GM12873 (cell line): ENCODE measurements around the gene ARPC1A.

Experiments
- TF ChIP-seq, protein P1 (sequence below): IDR thresholded peaks from 2 replicates; pipeline ENCODE4 v1.5.1; 2012; ENCODE audit warnings: low read depth, mild to moderate bottlenecking, moderate library complexity, low read length, control low read depth; ENCODE audit not compliant: insufficient read depth; ENCODE audit errors: missing control alignments

ARPC1A gene

GRCh38 chr7:99392046-99392445 lies 66.3 kb downstream of the ARPC1A start:
- TF ChIP-seq, protein P1, sequence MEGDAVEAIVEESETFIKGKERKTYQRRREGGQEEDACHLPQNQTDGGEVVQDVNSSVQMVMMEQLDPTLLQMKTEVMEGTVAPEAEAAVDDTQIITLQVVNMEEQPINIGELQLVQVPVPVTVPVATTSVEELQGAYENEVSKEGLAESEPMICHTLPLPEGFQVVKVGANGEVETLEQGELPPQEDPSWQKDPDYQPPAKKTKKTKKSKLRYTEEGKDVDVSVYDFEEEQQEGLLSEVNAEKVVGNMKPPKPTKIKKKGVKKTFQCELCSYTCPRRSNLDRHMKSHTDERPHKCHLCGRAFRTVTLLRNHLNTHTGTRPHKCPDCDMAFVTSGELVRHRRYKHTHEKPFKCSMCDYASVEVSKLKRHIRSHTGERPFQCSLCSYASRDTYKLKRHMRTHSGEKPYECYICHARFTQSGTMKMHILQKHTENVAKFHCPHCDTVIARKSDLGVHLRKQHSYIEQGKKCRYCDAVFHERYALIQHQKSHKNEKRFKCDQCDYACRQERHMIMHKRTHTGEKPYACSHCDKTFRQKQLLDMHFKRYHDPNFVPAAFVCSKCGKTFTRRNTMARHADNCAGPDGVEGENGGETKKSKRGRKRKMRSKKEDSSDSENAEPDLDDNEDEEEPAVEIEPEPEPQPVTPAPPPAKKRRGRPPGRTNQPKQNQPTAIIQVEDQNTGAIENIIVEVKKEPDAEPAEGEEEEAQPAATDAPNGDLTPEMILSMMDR = no peak

DNA sequence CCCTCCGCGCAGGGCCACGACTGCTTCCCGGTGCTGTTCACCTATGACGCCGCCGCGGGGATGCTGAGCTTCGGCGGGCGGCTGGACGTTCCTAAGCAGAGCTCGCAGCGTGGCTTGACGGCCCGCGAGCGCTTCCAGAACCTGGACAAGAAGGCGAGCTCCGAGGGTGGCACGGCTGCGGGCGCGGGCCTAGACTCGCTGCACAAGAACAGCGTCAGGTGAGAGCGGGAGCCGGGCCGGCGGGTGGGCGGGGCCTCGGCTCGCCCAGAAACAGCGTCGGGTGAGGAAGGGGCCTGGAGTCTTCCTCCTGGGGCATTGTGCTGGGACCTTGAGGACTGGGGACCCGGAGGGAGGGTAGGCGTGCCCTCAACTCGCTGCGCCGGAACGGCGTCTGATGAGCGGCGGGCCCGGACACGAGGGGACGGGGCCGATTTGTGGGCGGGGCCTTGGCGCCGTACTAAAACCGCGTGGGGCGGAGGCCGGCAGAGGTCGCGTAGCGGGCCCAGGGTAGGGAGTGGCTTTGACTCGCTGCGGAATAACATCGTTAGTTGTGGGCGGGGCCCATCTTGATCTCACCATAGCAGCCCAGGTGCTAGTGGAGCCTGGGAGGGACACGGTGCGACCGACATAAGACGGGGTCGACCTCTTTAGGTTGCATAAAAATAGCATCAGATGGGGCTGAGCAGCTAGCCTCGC lies 67.1 kb downstream of the ARPC1A start:
- TF ChIP-seq, protein P1 = no peak

- TF ChIP-seq, protein P1 = no peak
Measured at GRCh38 chr7:99393355-99394187, 67.9 kb downstream of the ARPC1A start.

DNA sequence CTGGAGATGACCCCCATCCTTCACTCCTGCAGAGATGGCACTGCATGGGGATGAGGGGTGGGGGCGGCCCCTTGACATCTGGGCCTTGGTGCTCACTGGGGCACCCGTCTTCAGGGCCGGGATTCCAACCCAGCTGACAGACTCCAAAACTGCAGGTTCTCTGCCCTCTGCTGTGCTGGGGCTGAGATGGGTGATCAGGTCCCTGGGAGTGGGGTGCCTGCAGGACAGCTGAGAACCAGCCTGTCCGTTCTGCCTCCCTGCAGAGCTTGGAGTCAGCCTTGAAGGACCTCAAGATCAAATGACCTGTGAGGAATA lies 68.4 kb downstream of the ARPC1A start:
- TF ChIP-seq, protein P1 = no peak

GRCh38 chr7:99395616-99396327 lies 70.1 kb downstream of the ARPC1A start:
- TF ChIP-seq, protein P1 = no peak

- TF ChIP-seq, protein P1 = no peak
Measured at GRCh38 chr7:99396418-99397296, 71.0 kb downstream of the ARPC1A start.
